SJSA1 (cell line): Measurements from ENCODE around the gene CRYGA. TPM values are rescaled to one million over a fixed set of nuclear protein-coding genes. Genes with fewer than 3 reads are reported as not detected.
"Not testable (repeated sequence)": the region's sequence is repeated elsewhere in the genome, so short reads cannot be mapped to it uniquely, and the experiment has no call there.

Experiments used
- DNase-seq, 2 experiments: peaks; one replicate each; pipeline ENCODE4 v3.0.0-alpha.2; 2015 to 2020; ENCODE audit warnings: low spot score in 2 of 2, low read depth in 1 of 2
- H3K27ac ChIP-seq: fragments of 250-450 bp; sonication (Bioruptor Pico); 2 replicates; pipeline ENCODE4 v1.5.1; 2020; ENCODE audit warnings: mild to moderate bottlenecking, moderate library complexity
- H3K27me3 ChIP-seq: fragments of 250-450 bp; sonication (Bioruptor Pico); replicated peaks from 2 replicates; pipeline ENCODE4 v1.5.1; 2020; ENCODE audit warnings: mild to moderate bottlenecking, moderate library complexity
- H3K36me3 ChIP-seq: fragments of 250-450 bp; sonication (Bioruptor Pico); 2 replicates; pipeline ENCODE4 v1.5.1; 2020; ENCODE audit warnings: mild to moderate bottlenecking
- H3K4me1 ChIP-seq: fragments of 250-450 bp; sonication (Bioruptor Pico); replicated peaks from 2 replicates; pipeline ENCODE4 v1.6.1; 2021; ENCODE audit warnings: mild to moderate bottlenecking
- H3K4me3 ChIP-seq: fragments of 250-450 bp; sonication (Bioruptor Pico); 2 replicates; pipeline ENCODE4 v1.5.1; 2020; ENCODE audit warnings: mild to moderate bottlenecking
- H3K9me3 ChIP-seq: fragments of 250-450 bp; sonication (Bioruptor Pico); replicated peaks from 2 replicates; pipeline ENCODE4 v1.5.1; 2020; ENCODE audit warnings: mild to moderate bottlenecking
- total RNA-seq: library from RNA; depleted of rRNA; stranded (reverse); fragments of >200 nt; shearing (Covaris generic); gene quantifications from 2 replicates; pipeline ENCODE4 v1.2.3, GENCODE V29; 2014

CRYGA gene
- total RNA-seq, 1 experiment from 2014 or later: not detected

- DNase-seq: no peak
- H3K4me1 ChIP-seq: no peaks in the 10 kb centered on the region
- no peaks in the 10 kb centered on the region for H3K9me3 ChIP-seq
- no peaks in the 10 kb centered on the region for H3K36me3 ChIP-seq
- H3K4me3 ChIP-seq: no peak overlapping the region
- no peak overlapping the region for H3K27ac ChIP-seq
- no peaks in the 10 kb centered on the region; the same call in 1 of the 2 replicates for H3K27me3 ChIP-seq
Measured at GRCh38 chr2:208147008-208147407, 16.4 kb downstream of the CRYGA start.

DNA sequence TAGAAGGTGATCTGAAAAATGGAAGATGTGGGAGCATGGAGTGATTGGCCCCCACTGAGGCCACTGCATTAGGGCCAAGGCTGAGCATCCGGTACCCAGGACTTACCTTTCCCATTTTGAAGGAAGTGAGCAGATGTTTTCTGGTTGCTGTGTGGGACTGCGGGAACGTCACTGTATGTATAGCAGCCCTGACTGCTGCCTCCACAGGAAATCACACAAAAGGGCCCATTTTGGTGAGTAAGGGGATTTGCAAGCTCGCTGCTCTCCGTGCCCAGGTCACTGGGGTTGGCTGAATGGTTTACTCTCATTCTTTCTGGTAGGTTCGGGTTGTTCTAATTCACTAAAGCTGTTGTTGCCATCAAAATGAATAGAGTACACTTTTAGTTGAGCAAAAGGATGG, 17.4 kb downstream of the CRYGA start, which contains the start of gene CRYGB:
CRYGB (minus strand) TSS at position 153 of the 400 bp plus-strand sequence; CDS start at position 115, 38 bp downstream.
- no peak for DNase-seq
- Histone ChIP-seq H3K27ac (no peak within 1 kb of the TSS), H3K4me1 (no peaks in the 10 kb centered on the region), H3K4me3 (no peak within 1 kb of the TSS), H3K27me3 (no peaks in the 10 kb centered on the region; the same call in 1 of the 2 replicates), H3K36me3 (no peaks in the 10 kb centered on the region), H3K9me3 (no peaks in the 10 kb centered on the region)

DNA sequence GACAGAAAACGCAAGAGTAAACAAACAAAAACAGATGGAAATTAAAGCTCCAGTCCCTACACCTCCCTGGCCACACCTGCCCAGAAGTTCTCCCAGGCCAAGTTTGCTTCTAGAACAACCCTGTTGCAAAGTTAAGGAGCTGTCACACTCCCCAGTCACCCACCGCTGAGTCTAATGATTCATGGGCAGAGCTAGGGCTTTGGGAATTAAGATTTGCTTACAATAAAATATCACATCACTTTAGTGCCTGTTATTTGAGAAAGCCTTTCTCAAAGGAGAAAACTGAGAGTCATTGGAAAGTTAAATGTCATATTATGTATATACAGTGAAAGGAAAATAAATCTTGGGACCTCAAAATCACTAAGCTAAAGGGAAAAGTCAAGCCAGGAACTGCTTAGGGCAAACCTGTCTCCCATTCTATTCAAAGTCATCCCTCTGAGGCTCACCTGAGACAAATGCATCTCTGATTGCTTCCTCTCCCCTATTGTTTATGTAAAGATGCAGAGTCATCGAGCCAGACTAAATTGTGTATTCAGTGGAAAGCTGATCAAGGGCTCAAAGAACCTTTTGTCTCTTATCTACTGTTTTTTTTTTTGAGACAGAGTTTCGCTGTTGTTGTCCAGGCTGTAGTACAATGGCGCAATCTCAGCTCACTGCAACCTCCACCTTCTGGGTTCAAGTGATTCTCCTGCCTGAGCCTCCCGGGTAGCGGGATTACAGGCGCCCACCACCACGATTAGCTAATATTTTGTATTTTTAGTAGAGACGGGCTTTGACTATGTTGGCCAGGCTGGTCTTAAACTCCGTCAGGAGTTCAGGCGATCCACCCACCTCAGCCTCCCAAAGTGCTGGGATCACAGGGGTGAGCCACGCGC, 20.2 kb downstream of the CRYGA start:
- no peak overlapping the region for H3K4me3 ChIP-seq
- H3K9me3 ChIP-seq: no peaks in the 10 kb centered on the region
- H3K4me1 ChIP-seq: no peaks in the 10 kb centered on the region
- H3K27me3 ChIP-seq: no peaks in the 10 kb centered on the region; the same call in 1 of the 2 replicates
- H3K36me3 ChIP-seq: no peaks in the 10 kb centered on the region
- H3K27ac ChIP-seq: no peak overlapping the region
- DNase-seq: no peak

- H3K9me3 ChIP-seq: no peaks in the 10 kb centered on the region
- no peaks in the 10 kb centered on the region for H3K36me3 ChIP-seq
- H3K4me1 ChIP-seq: no peaks in the 10 kb centered on the region
- H3K4me3 ChIP-seq: no peak overlapping the region
- DNase-seq: no peak
- H3K27me3 ChIP-seq: no peaks in the 10 kb centered on the region
- no peak overlapping the region for H3K27ac ChIP-seq
Measured at GRCh38 chr2:208142240-208142924, 21.0 kb downstream of the CRYGA start.

- DNase-seq: no peak
Measured at GRCh38 chr2:208139447-208139846, 23.9 kb downstream of the CRYGA start.

DNA sequence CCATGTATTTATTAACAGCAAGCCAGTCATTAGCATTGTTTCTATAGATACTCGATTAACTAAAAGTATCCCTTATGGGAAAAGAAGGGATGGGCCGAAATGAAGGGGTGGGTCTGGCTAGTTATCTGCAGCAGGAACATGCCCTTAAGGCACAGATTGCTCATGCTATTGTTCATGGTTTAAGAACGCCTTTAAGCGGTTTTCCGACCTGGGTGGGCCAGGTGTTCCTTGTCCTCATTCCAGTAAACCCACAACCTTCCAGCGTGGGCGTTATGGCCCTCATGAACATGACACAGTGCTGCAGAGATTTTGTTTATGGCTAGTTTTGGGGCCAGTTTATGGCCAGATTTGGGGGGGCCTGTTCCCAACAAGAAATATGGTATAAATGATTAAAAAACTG, 25.1 kb downstream of the CRYGA start:
- H3K4me1 ChIP-seq, H3K9me3 ChIP-seq, H3K27ac ChIP-seq, H3K27me3 ChIP-seq, H3K36me3 ChIP-seq, DNase-seq, H3K4me3 ChIP-seq: not testable (repeated sequence)

More at GRCh38 chr2:208139447-208139846, 23.9 kb downstream of the CRYGA start:
- Histone ChIP-seq H3K4me3 (no peak overlapping the region), H3K4me1 (no peaks in the 10 kb centered on the region), H3K27ac (no peak overlapping the region), H3K9me3 (no peaks in the 10 kb centered on the region), H3K36me3 (no peaks in the 10 kb centered on the region), H3K27me3 (no peaks in the 10 kb centered on the region)

- no peak for DNase-seq
- no peaks in the 10 kb centered on the region for H3K4me1 ChIP-seq
- no peak overlapping the region for H3K4me3 ChIP-seq
- no peaks in the 10 kb centered on the region for H3K9me3 ChIP-seq
- H3K27ac ChIP-seq: no peak overlapping the region
- no peaks in the 10 kb centered on the region for H3K36me3 ChIP-seq
- H3K27me3 ChIP-seq: no peaks in the 10 kb centered on the region
Measured at GRCh38 chr2:208136716-208137094, 26.7 kb downstream of the CRYGA start.

DNA sequence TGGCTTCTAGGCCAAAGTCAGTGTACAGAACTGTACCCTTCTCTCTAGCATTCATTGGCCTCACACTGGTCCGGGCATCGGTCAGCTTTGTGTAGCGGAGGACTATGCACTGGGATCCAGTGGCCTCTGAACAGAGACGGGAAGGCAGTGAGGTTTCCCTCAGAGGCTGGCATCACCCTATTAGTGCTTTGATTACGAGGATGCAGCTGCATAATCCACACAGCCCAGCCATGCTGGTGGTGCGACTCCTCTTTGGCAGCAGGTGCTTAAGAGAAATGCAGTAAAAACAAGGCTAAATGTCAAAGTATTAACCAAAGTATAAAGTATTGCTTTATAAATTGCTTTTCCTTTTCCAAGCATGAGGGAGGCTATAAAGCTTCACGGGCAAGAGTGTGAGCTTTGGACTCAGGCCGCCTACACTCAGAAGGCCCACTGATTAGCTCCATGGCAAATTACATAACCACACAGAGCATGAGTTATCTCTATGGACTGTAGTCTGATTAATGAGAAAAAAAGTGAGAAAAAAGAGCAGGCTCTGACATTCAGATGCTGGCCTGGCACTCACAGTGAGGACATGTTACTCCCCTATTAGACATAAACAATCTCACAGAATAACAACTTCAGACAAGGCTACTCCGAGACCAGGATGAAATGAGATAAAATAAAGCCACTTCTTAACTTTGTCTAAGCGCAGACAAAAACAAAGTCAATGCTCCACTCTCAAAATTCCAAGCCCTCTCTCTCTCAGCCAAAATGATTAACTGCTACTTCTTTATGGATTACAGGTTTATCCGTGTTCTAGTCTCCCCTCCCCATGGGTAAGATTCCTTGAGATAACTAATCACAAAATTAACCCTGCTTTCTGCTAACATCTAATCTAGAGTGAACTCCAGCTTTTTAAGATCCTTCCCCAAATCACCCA, 27.3 kb downstream of the CRYGA start:
- DNase-seq: no peak
- Histone ChIP-seq H3K27ac (no peak overlapping the region), H3K36me3 (no peaks in the 10 kb centered on the region), H3K4me3 (no peak overlapping the region), H3K4me1 (no peaks in the 10 kb centered on the region), H3K9me3 (no peaks in the 10 kb centered on the region), H3K27me3 (no peaks in the 10 kb centered on the region)

DNA sequence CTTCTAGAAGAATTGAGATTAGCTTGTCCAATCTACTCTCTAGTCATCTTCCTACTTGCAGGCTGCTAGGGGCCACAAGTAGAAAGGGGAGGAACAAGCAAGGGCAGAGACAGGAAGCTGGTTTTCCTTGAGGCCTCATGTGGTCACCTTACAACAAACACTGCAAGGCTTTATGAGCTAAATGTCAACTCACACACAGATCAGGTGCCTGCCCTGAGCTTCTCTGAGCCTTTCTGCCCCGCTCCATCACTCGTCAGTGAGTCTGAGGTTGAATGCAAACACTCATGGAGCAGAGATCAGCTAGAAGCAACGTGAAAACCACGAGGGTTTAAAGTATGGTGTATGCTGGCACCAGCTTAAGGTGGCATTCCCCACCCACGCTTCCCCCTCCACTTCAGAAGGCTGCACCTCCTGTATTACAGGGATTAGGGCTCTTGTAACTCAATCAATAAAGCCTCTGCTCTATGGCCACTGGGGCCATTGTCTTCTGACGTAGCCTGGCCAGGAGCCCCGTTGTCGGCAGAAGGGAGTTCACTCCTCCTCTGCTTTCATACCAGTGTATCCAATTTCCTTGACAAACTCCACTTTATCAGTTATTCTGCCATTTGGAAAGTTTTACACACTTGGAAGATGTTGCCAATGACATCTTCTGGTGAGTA, 28.3 kb downstream of the CRYGA start:
- H3K4me3 ChIP-seq: no peak overlapping the region
- no peaks in the 10 kb centered on the region for H3K4me1 ChIP-seq
- H3K36me3 ChIP-seq: no peaks in the 10 kb centered on the region
- no peak for DNase-seq
- no peak overlapping the region for H3K27ac ChIP-seq
- no peaks in the 10 kb centered on the region for H3K9me3 ChIP-seq
- H3K27me3 ChIP-seq: no peaks in the 10 kb centered on the region

- DNase-seq: no peak
- no peaks in the 10 kb centered on the region for H3K9me3 ChIP-seq
- no peaks in the 10 kb centered on the region for H3K27me3 ChIP-seq
- H3K4me3 ChIP-seq: no peak overlapping the region
- no peaks in the 10 kb centered on the region for H3K4me1 ChIP-seq
- H3K27ac ChIP-seq: no peak overlapping the region
- H3K36me3 ChIP-seq: no peaks in the 10 kb centered on the region
Measured at GRCh38 chr2:208130712-208131110, 32.7 kb downstream of the CRYGA start.

GRCh38 chr2:208129744-208130711, 33.4 kb downstream of the CRYGA start, which contains the start of gene CRYGC:
CRYGC (minus strand) TSS chr2:208129828; CDS start chr2:208129792, 36 bp downstream.
- no peaks in the 10 kb centered on the region for H3K27me3 ChIP-seq
- H3K4me1 ChIP-seq: no peaks in the 10 kb centered on the region
- H3K27ac ChIP-seq: no peak within 1 kb of the TSS
- H3K36me3 ChIP-seq: no peaks in the 10 kb centered on the region
- no peak for DNase-seq
- H3K9me3 ChIP-seq: no peaks in the 10 kb centered on the region
- no peak within 1 kb of the TSS for H3K4me3 ChIP-seq

DNA sequence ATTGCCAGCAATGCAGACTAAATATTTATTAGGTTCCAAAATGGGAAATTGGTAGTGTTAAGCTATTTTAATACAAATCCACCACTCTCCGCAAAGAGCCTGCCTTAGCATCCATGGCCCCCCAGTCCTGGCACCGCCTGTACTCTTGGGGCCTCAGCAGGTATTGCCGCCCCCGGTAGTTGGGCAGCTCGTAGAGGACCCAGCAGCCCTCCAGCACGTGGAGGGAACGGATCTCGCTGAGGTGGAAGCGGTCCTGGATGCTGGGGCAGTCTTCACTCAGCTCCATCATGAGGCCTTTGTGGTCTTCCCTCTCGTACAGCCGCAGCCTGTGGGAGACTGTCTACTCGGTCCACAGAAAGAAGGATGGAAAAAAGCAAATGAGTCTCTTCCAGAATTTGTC, 35.3 kb downstream of the CRYGA start:
- Histone ChIP-seq H3K4me1 (no peaks in the 10 kb centered on the region), H3K27me3 (no peaks in the 10 kb centered on the region)
- DNase-seq: no peak

More for the DNA sequence above, 35.3 kb downstream of the CRYGA start:
- no peak overlapping the region for H3K27ac ChIP-seq
- H3K9me3 ChIP-seq: no peaks in the 10 kb centered on the region
- H3K36me3 ChIP-seq: no peaks in the 10 kb centered on the region
- no peak overlapping the region for H3K4me3 ChIP-seq
